ENCODE data around the gene CACNA2D1. TPM values are rescaled to one million over a fixed set of nuclear protein-coding genes. Genes with fewer than 3 reads are reported as not detected.

Gene CACNA2D1
- total RNA-seq, 1 experiment from 2014 or later = 0.27 TPM

GRCh38 chr7:82390936-82391335 lies 52.6 kb downstream of the CACNA2D1 start:
- Histone ChIP-seq H2AFZ (ENCODE audit: low read depth, low read length, poor library complexity, severe bottlenecking) (no peak overlapping the region), H3K9me2 (ENCODE audit: insufficient read depth) (no peaks in the 10 kb centered on the region), H4K20me1 (ENCODE audit: insufficient read depth) (no peaks in the 10 kb centered on the region; the same call in 1 of the 2 replicates), H3K9ac (ENCODE audit: low read length) (no peak overlapping the region), H3K4me2 (ENCODE audit: low read length) (no peak overlapping the region), H3K36me3 (ENCODE audit: control insufficient read depth in 1 of 2, insufficient read depth in 2 of 2, low read length in 2 of 2) (no peaks in the 10 kb centered on the region), H3K27me3 (ENCODE audit: insufficient read depth, low read length) (no peaks in the 10 kb centered on the region), H3K4me3 (replicated peaks in 1 of 2; ENCODE audit: low read depth in 1 of 2, low read length in 2 of 2) (no peak overlapping the region), H3K9me3 (ENCODE audit: control insufficient read depth in 1 of 2, insufficient read depth in 1 of 2, low read depth in 1 of 2, low read length in 2 of 2) (no peaks in the 10 kb centered on the region), H3K27ac (ENCODE audit: low read depth, low read length) (no peak overlapping the region), H3K79me2 (ENCODE audit: insufficient read depth, low read length) (no peaks in the 10 kb centered on the region), H3K4me1 (ENCODE audit: control insufficient read depth in 1 of 2, insufficient read depth in 2 of 2, low read length in 2 of 2) (no peaks in the 10 kb centered on the region)
- POLR2A ChIA-PET = no interaction called here
- ATAC-seq (no peak), DNase-seq (ENCODE audit: low read depth, low spot score) (no peak)
- RAD21 ChIA-PET (ENCODE audit: low non-redundant PET in 1 of 2, low total read pairs in 2 of 2, uncharacterized antibody in 2 of 2, unreplicated experiment in 2 of 2) = no interaction called here
- intact Hi-C loops (cut with micrococcal nuclease) = no loop called here
- CTCF ChIA-PET = no interaction called here
- no peak for TF ChIP-seq EGR1 (IDR thresholded peaks at IDR 0.05; ENCODE audit: low read depth)
- no peak for TF ChIP-seq EZH2phosphoT487 (IDR thresholded peaks at IDR 0.05; ENCODE audit: borderline replicate concordance)
- TF ChIP-seq EZH2 (IDR thresholded peaks at IDR 0.05) = no peak
- no peak for TF ChIP-seq REST (IDR thresholded peaks at IDR 0.05; ENCODE audit: low read depth)
- TF ChIP-seq CTCF (IDR thresholded peaks at IDR 0.05 in 2 of 3, conservative IDR thresholded peaks at IDR 0.05 in 1 of 3; ENCODE audit: borderline replicate concordance in 1 of 3, insufficient read depth in 1 of 3, low read depth in 2 of 3, low read length in 2 of 3) = no peak
- no peak for TF ChIP-seq RAD21 (IDR thresholded peaks at IDR 0.05; ENCODE audit: low read depth)
- no peak for TF ChIP-seq ATF3 (IDR thresholded peaks at IDR 0.05)
- no peak for TF ChIP-seq POLR2A (IDR thresholded peaks at IDR 0.05; ENCODE audit: borderline replicate concordance, extremely low read depth, insufficient read depth, insufficient read length)
- no peak for TF ChIP-seq ELF1 (IDR thresholded peaks at IDR 0.05; ENCODE audit: borderline replicate concordance, low read depth)
- TF ChIP-seq TCF7L2 (IDR thresholded peaks at IDR 0.05; ENCODE audit: borderline replicate concordance, extremely low read depth, insufficient read depth, insufficient read length) = no peak
- BruUV-seq (replicated peaks) = no TSS peak

All from HCT116 (cell line).